22Rv1 (cell line): Measurements from ENCODE around the gene APOBEC3G.

Experiments
- CTCF ChIP-seq: fragments of 450-650 bp; IDR thresholded peaks from 2 replicates; pipeline ENCODE4 v1.5.1; 2017; ENCODE audit warnings: mild to moderate bottlenecking
- ZFX ChIP-seq: fragments of 450-650 bp; IDR thresholded peaks from 2 replicates; pipeline ENCODE4 v1.6.1; 2017; ENCODE audit warnings: antibody characterized with exemption, borderline replicate concordance

- no peak for TF ChIP-seq CTCF
- no peak for TF ChIP-seq ZFX
These were observed 3.9 kb downstream of the APOBEC3G start for GRCh38 chr22:39081016-39081415.
